ENCODE results near the gene ALDOA.

DNA sequence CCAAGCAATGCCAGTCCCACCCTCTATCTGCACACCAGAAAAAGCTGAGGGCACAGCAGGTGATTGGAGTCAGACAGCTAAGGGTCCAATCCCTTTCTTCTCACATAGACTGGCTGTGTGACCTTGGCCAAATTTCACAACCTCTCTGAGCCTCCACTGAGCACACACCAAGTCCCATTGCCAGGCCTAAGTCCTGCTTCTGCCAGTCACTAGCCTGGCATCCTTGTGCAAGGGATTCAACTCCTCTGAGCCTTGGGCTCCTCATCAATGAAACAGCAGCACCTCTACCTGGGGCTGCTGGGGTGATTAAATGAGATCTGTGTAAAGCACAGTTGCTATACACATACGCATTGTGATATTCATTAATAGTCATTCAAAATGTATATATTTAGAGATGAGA is 19.0 kb upstream of the ALDOA start:
- TF ChIP-seq, protein P1, sequence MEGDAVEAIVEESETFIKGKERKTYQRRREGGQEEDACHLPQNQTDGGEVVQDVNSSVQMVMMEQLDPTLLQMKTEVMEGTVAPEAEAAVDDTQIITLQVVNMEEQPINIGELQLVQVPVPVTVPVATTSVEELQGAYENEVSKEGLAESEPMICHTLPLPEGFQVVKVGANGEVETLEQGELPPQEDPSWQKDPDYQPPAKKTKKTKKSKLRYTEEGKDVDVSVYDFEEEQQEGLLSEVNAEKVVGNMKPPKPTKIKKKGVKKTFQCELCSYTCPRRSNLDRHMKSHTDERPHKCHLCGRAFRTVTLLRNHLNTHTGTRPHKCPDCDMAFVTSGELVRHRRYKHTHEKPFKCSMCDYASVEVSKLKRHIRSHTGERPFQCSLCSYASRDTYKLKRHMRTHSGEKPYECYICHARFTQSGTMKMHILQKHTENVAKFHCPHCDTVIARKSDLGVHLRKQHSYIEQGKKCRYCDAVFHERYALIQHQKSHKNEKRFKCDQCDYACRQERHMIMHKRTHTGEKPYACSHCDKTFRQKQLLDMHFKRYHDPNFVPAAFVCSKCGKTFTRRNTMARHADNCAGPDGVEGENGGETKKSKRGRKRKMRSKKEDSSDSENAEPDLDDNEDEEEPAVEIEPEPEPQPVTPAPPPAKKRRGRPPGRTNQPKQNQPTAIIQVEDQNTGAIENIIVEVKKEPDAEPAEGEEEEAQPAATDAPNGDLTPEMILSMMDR (IDR thresholded peaks at IDR 0.05), result no peak
- TF ChIP-seq POLR2A (IDR thresholded peaks at IDR 0.05), result no peak

All from thyroid gland (tissue), 4 donors.